OCI-LY7 (cell line): ENCODE data around the gene THSD8. TPM values are rescaled to one million over a fixed set of nuclear protein-coding genes. Genes with fewer than 3 reads are reported as not detected.

Experiments used
- BruUV-seq: library from RNA; stranded (reverse); fragments of 400-500 nt; replicated peaks from 2 replicates; lab custom pipeline; 2021; lab: Mats Ljungman, UMichigan
- CTCF ChIA-PET: fragments of 300-600 bp; sonication (Branson Sonifier 250); formaldehyde crosslinking; loops from one replicate; lab custom pipeline; 2022; ENCODE audit warnings: antibody characterized with exemption; ENCODE audit not compliant: unreplicated experiment; lab: Charles Lee
- POLR2A ChIA-PET: fragments of 300-600 bp; sonication (Branson Sonifier 250); formaldehyde crosslinking; loops from one replicate; lab custom pipeline; 2022; ENCODE audit warnings: antibody characterized with exemption; lab: Charles Lee
- DNase-seq: peaks from one replicate; pipeline ENCODE4 v3.0.0-alpha.2; 2015; ENCODE audit warnings: low spot score
- H2AFZ ChIP-seq: fragments of 200-600 bp; sonication (generic), shearing (Covaris generic); 2 replicates; pipeline ENCODE4 v1.6.1; 2014; ENCODE audit warnings: mild to moderate bottlenecking, antibody characterized with exemption, low read length, moderate library complexity
- H3K27ac ChIP-seq: fragments of 200-600 bp; sonication (generic); 2 replicates; pipeline ENCODE4 v1.5.1; 2014; ENCODE audit warnings: mixed run types, low read depth, mild to moderate bottlenecking, moderate library complexity, low read length, inconsistent platforms; ENCODE audit not compliant: poor library complexity, severe bottlenecking
- H3K36me3 ChIP-seq: fragments of 200-600 bp; sonication (generic); 2 replicates; pipeline ENCODE4 v1.6.1; 2014; ENCODE audit warnings: mild to moderate bottlenecking, antibody characterized with exemption, low read length, moderate library complexity, mixed read lengths; ENCODE audit not compliant: insufficient read depth
- H3K4me1 ChIP-seq: fragments of 200-600 bp; sonication (generic); 2 replicates; pipeline ENCODE4 v1.5.1; 2014; ENCODE audit warnings: mild to moderate bottlenecking, low read length; ENCODE audit not compliant: insufficient read depth, poor library complexity, severe bottlenecking
- H3K4me2 ChIP-seq: fragments of 200-600 bp; sonication (generic); 2 replicates; pipeline ENCODE4 v1.6.1; 2014; ENCODE audit warnings: mild to moderate bottlenecking, low read length
- H3K4me3 ChIP-seq: fragments of 200-600 bp; sonication (generic); 2 replicates; pipeline ENCODE4 v1.5.1; 2014; ENCODE audit warnings: mild to moderate bottlenecking, low read depth, low read length; ENCODE audit not compliant: poor library complexity, severe bottlenecking
- H3K79me2 ChIP-seq: fragments of 200-600 bp; sonication (generic); 2 replicates; pipeline ENCODE4 v1.6.1; 2016; ENCODE audit warnings: low read depth, mild to moderate bottlenecking, low read length, moderate library complexity, mixed read lengths; ENCODE audit not compliant: insufficient read depth
- H3K9me2 ChIP-seq: fragments of 200-600 bp; sonication (generic); 2 replicates; pipeline ENCODE4 v1.6.1; 2016; ENCODE audit warnings: mild to moderate bottlenecking, low read length, mixed read lengths; ENCODE audit not compliant: insufficient read depth
- H3K9me3 ChIP-seq: fragments of 200-600 bp; sonication (generic); 2 replicates; pipeline ENCODE4 v1.6.1; 2014; ENCODE audit warnings: mild to moderate bottlenecking, mixed run types, low read length, mixed read lengths
- H4K20me1 ChIP-seq: fragments of 200-600 bp; sonication (generic); 2 replicates; pipeline ENCODE4 v1.6.1; 2014; ENCODE audit warnings: mild to moderate bottlenecking, antibody characterized with exemption, low read length, moderate library complexity, mixed read lengths; ENCODE audit not compliant: insufficient read depth
- CTCF ChIP-seq: fragments of 200-600 bp; sonication (generic); conservative IDR thresholded peaks from 2 replicates; pipeline ENCODE4 v1.5.1; 2014; ENCODE audit warnings: mild to moderate bottlenecking, antibody characterized with exemption, low read length, moderate library complexity, mixed read lengths
- EZH2phosphoT487 ChIP-seq: fragments of 200-600 bp; sonication (generic); IDR thresholded peaks from 2 replicates; pipeline ENCODE4 v1.6.1; 2018; ENCODE audit warnings: low read depth, borderline replicate concordance, mild to moderate bottlenecking, mixed run types, antibody characterized with exemption, low read length, moderate library complexity, mixed read lengths
- intact Hi-C: fragments of 100-400 bp; cut with micrococcal nuclease; formaldehyde crosslinking; loops from one replicate; pipeline ENCODE4 v1.10.0; 2022; ENCODE audit not compliant: unreplicated experiment
- total RNA-seq, 2 experiments: library from RNA; depleted of rRNA in 1 of 2; stranded (reverse); fragments of >200 nt in 1 of 2; shearing (Covaris generic) in 1 of 2; gene quantifications; 2 replicates each; pipeline ENCODE4 v1.2.3, GENCODE V29; 2014 to 2022

THSD8 gene
- total RNA-seq, 2 experiments from 2014 or later, result 42.7 TPM; not detected in 1

- H3K9me3 ChIP-seq, result no peaks in the 10 kb centered on the region
- DNase-seq, result no peak
- CTCF ChIA-PET, result interaction anchor here (1.1 to 2.8 kb wide), 2 partner anchors 14 to 17 kb away, joined by 5 to 20 read pairs; partner anchors contain the start of gene JUNB
- peak overlapping the region; percentile 96 for H3K4me2 ChIP-seq
- intact Hi-C loops, result no loop called here
- TF ChIP-seq EZH2phosphoT487 (no peak), CTCF (no peak)
- no peaks in the 10 kb centered on the region for H3K79me2 ChIP-seq
- no peaks in the 10 kb centered on the region for H4K20me1 ChIP-seq
- peaks cover 54% of the 10 kb centered on the region for H3K4me1 ChIP-seq
- POLR2A ChIA-PET, result interaction anchor here (0.6 kb wide), 1 partner anchor 97 kb away, joined by 3 read pairs; the partner anchor contains the start of gene DHPS
- H2AFZ ChIP-seq, result peak overlapping the region; percentile 81; the same call in 1 of the 2 replicates
- BruUV-seq, result no TSS peak
- H3K36me3 ChIP-seq, result no peaks in the 10 kb centered on the region
- H3K4me3 ChIP-seq, result peak overlapping the region; percentile 69
- peak overlapping the region; percentile 56 for H3K27ac ChIP-seq
- H3K9me2 ChIP-seq, result no peaks in the 10 kb centered on the region
These were observed 23.0 kb upstream of the THSD8 start for GRCh38 chr19:12778905-12779161.

- POLR2A ChIA-PET, result interaction anchor here (0.6 kb wide), 1 partner anchor 98 kb away, joined by 3 read pairs; the partner anchor contains the start of gene DHPS
- intact Hi-C loops, result no loop called here
- Histone ChIP-seq H3K9me2 (no peaks in the 10 kb centered on the region), H3K4me1 (peaks cover 59% of the 10 kb centered on the region), H3K4me3 (peak overlapping the region; percentile 69), H3K36me3 (no peaks in the 10 kb centered on the region), H3K4me2 (peak overlapping the region; percentile 96), H3K79me2 (no peaks in the 10 kb centered on the region), H4K20me1 (no peaks in the 10 kb centered on the region), H2AFZ (peak overlapping the region; percentile 81; the same call in 1 of the 2 replicates), H3K9me3 (no peaks in the 10 kb centered on the region), H3K27ac (peak overlapping the region; percentile 56)
- CTCF ChIA-PET, result interaction anchor here (2.8 kb wide), 1 partner anchor 13 kb away, joined by 20 read pairs; the partner anchor contains the start of gene JUNB
- no TSS peak for BruUV-seq
- TF ChIP-seq EZH2phosphoT487, result no peak
- peak; percentile 42 for TF ChIP-seq CTCF
- DNase-seq, result peak; percentile 23
These were observed 22.5 kb upstream of the THSD8 start for GRCh38 chr19:12779162-12779993.

GRCh38 chr19:12782174-12782423 lies 19.8 kb upstream of the THSD8 start:
- CTCF ChIA-PET, result no interaction called here
- no TSS peak for BruUV-seq
- DNase-seq, result no peak
- Histone ChIP-seq H3K9me3 (no peaks in the 10 kb centered on the region), H3K4me1 (peaks cover 78% of the 10 kb centered on the region), H3K79me2 (no peaks in the 10 kb centered on the region), H2AFZ (peak overlapping the region; percentile 63), H4K20me1 (no peaks in the 10 kb centered on the region), H3K4me3 (peak overlapping the region; percentile 62), H3K4me2 (peak overlapping the region; percentile 67), H3K27ac (peak overlapping the region; percentile 22), H3K36me3 (no peaks in the 10 kb centered on the region), H3K9me2 (no peaks in the 10 kb centered on the region)
- TF ChIP-seq CTCF (no peak), EZH2phosphoT487 (no peak)
- POLR2A ChIA-PET, result interaction anchor here (0.7 to 1.0 kb wide), 3 partner anchors 9 to 106 kb away, joined by 3 to 5 read pairs (median 3); partner anchors contain the start of gene JUNB
- intact Hi-C loops, result no loop called here
